ENCODE data around the gene ADGRG3.

ADGRG3 gene, protein sequence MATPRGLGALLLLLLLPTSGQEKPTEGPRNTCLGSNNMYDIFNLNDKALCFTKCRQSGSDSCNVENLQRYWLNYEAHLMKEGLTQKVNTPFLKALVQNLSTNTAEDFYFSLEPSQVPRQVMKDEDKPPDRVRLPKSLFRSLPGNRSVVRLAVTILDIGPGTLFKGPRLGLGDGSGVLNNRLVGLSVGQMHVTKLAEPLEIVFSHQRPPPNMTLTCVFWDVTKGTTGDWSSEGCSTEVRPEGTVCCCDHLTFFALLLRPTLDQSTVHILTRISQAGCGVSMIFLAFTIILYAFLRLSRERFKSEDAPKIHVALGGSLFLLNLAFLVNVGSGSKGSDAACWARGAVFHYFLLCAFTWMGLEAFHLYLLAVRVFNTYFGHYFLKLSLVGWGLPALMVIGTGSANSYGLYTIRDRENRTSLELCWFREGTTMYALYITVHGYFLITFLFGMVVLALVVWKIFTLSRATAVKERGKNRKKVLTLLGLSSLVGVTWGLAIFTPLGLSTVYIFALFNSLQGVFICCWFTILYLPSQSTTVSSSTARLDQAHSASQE

GRCh38 chr16:57668263-57668571 lies at the start of gene ADGRG3:
ADGRG3 (plus strand) TSS chr16:57668306; CDS start chr16:57668348, 42 bp downstream.
- no peak for DNase-seq (ENCODE audit: low spot score)

- DNase-seq (ENCODE audit: low spot score): no peak
Measured at GRCh38 chr16:57619133-57619605, 48.9 kb upstream of the ADGRG3 start.

DNA sequence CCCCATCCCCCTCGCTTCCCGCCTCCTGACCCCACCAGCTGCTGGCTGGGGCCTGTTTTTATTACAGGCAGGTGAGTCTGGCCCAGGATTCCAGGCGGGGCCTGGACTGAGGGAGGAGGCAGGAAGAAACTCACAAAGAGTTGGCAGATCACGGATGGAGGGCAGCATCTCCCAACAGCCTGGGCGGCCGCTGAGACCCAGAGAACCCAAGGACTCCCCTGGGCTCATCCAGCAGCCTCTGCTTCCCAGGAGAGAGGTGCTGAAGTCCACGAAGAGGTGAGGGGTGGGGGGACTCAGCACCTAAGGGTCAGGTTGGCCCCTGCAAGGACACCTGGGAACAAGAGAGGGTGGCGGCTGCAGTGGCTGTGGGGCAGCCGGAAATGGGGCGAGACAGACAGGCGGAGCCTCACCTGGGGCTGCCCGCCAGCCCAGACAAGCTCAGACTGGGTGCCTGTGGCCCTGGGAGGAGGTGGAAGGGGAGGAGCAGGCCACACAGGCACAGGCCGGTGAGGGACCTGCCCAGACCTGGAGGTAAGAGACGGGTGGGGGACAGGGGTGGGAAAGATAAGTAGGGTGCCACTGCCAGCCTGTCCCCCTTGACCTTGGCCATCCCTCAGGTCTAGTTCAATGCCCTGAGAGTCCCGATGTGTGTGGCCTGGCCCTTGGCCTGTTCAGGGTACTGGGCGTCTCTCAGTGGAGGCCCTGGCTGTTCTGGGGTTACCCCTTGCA lies 48.3 kb upstream of the ADGRG3 start:
- DNase-seq (ENCODE audit: low spot score): no peak

- no peak for DNase-seq (ENCODE audit: low spot score)
Measured at GRCh38 chr16:57620335-57621231, 47.5 kb upstream of the ADGRG3 start.

GRCh38 chr16:57621521-57622271 lies 46.4 kb upstream of the ADGRG3 start:
- DNase-seq (ENCODE audit: low spot score): no peak

DNA sequence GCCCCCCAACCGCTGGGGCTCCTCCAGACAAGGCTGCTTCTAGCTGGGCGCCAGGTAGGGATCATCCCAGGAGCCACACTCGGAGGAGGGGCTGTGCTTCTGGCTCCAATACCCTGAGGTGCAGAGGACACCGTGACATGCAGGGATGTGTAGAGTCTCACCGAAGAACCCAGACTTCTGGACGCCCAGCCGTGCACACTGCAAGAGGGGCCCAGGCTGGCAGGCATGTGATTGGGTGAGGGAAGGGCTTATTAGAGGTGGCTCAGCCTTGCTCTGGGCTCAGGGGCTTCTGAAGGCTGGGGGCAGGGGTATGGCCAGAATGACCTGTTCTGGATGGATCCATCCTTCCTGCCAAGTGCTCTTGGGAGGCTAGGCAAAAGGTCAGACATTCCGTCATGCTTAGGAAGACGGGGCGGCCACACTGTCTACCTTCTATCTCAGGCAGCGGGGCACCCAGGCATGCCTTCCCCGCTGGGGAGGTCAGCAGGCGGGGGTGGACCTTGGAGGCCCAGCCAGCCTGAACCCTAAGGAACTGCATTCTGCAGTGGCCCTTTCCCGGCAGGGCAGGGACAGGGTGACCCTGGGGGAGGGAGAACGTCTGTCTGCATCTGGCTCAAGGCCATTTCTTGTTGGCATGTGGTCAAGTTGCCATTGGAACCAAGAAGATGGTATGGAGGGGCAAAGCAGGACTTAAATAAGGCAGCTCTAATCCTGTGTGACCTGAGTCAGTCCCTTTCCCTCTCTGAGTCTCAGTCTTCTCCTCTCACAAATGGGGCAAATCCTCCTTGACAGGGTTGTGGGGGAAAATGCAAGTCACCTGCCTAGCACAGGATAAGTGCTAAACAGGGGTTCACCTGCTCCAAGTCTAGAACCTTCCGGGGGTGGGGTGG lies 45.5 kb upstream of the ADGRG3 start:
- no peak for DNase-seq (ENCODE audit: low spot score)

GRCh38 chr16:57623251-57624043 lies 44.7 kb upstream of the ADGRG3 start:
- no peak for DNase-seq (ENCODE audit: low spot score)

- DNase-seq (ENCODE audit: low spot score): no peak
Measured at GRCh38 chr16:57624044-57624688, 43.9 kb upstream of the ADGRG3 start.

- no peak for DNase-seq (ENCODE audit: low spot score)
Measured at GRCh38 chr16:57624806-57625500, 43.2 kb upstream of the ADGRG3 start.

- no peak for DNase-seq (ENCODE audit: low spot score)
Measured at GRCh38 chr16:57626420-57627170, 41.5 kb upstream of the ADGRG3 start.

DNA sequence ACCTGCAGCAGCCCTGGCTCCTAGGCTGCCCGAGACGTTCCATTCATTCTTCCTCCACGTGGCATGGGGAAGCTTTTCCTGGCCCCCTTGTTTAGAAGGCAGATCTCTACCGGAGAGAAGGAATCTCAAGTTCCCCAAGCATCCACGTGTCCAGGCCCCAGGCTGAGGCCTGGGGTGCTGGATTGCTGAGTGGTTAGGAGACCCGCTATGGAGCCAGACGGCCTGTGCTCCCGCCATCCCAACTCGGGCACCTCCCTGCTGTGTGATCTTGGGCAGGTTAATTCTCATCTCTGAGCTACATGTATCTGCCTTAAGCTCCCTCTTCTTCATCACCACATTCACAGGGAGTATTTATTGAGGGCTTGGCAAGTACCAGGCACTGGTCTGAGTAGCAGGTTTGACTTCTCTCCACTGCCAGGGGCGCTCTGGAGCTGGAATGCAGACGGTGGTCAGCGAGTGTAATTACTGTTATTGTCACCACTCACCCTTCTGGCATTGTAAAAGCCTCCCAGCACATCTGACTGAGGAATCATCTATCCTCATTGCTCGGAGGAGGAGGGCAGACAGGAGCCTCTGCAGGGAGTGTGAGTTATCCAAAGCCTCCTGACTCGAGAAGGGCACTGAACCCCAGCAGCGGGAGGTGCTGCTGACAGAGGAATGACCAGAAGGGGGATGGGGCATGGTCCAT lies 40.8 kb upstream of the ADGRG3 start:
- DNase-seq (ENCODE audit: low spot score): no peak

DNA sequence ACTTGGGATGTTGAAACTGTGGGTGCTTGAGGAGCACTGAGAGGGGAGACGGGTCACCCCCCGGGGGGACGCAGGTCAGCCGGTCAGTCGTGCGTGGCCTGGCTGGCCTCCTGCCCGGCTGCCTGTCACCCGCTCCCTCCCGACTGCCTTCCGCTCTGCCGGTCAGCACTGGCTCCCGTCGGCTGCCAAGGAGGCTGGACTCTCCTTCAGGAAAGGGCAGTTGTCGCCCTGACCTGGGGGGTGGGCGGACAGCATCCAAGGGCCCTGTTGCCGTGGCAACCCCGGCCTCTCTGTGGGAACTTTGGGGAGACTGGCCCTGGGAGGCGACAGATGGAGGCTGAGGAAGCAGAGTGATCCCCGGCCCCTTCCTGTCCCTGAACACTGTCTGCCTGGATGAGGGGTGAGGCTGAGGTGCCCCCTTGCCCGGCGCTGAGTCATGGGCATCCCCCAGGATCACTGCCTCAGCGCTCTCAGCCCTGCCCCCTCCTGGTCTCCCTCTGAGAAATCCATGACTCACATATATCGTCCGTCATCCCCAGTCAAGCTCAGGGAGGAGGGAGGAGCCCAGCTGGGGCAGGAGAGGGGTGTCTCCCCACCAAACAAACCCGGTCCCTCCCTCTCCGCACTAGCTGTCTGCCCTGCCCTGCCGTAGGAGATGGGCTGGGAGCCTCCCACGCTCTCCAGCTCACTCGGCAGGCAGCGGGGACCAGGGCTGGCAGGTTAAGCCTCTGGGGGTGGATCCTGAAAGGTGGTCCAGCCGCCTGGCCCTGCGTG lies 39.9 kb upstream of the ADGRG3 start, which contains the start of gene ADGRG1:
TSS of gene ADGRG1 (plus strand) at position 623 of the 774 bp plus-strand sequence. CDS start 21,658 bp downstream, outside the sequence.
- DNase-seq (ENCODE audit: low spot score): no peak

GRCh38 chr16:57628783-57629293 lies 39.3 kb upstream of the ADGRG3 start:
- DNase-seq (ENCODE audit: low spot score): no peak

DNA sequence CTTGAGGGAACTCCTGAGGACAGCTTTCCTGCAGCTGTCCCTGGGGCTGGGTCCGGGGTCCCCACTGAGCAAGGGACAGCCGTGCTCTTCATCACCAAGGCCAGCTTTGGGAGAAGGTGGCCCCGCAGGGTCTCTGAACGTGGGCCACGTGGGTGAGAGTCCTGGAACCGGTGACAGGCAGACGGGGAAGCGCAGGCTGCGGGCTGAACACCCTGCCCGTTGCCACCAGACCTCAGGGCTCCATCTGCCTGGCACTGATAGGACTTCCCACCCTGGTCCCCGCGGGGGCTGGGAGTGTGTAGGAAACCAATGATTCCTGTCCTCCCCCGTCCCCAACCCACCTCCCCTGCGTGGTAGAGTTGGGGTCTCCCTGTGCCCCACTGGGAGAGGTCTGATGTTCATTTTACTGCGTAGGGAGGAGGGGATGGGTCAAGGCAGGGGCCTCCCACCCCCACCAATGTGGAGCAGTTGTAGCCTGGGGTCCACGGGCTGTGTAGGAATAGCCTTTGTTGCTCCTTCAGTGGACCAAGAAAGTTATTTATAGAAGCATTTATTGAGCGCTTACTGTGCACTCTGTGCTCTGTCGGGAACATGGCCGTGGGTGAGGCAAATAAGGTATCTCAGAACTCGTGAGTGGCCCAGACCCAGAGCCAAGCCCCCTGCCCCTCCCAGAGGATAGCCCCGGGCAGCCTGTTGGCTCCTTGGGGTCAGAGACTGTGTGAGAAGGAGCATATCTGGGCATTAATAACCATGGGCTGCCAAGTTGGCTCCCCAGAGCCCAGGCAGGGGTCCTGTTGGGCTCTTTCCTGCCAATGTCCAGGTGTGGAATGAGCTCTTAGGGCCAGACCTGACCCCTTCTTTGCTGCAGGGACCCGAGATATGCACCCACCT lies 38.3 kb upstream of the ADGRG3 start:
- DNase-seq (ENCODE audit: low spot score): no peak

GRCh38 chr16:57630407-57630797 lies 37.7 kb upstream of the ADGRG3 start:
- DNase-seq (ENCODE audit: low spot score): no peak
